HepG2 (cell line): ENCODE results near the gene COASY. TPM values are rescaled to one million over a fixed set of nuclear protein-coding genes. Genes with fewer than 3 reads are reported as not detected.

Experiments
- FOSL2 ChIP-seq: sonication (generic); formaldehyde crosslinking; IDR thresholded peaks from 2 replicates; pipeline ENCODE4 v1.4.0; 2020; ENCODE audit warnings: missing genetic modification reagents
- FOXP1 ChIP-seq, 2 experiments: fragments of 450-650 bp in 1 of 2; IDR thresholded peaks; 2 replicates each; pipeline ENCODE4 v1.6.1; 2017 to 2018; ENCODE audit warnings: antibody characterized with exemption in 1 of 2
- KDM3A ChIP-seq: IDR thresholded peaks from 2 replicates; pipeline ENCODE4 v1.6.1; 2018; ENCODE audit warnings: low read depth, missing compliant biosample characterization
- MAZ ChIP-seq, 2 experiments: sonication (generic) in 1 of 2; formaldehyde crosslinking in 1 of 2; IDR thresholded peaks; 2 replicates each; pipeline versions ENCODE4 v1.5.0 to v1.6.1; 2012 to 2020; ENCODE audit warnings: low read depth in 2 of 2, mild to moderate bottlenecking in 2 of 2, borderline replicate concordance in 1 of 2, improper control_type of control experiment in 1 of 2, low read length in 1 of 2, missing genetic modification reagents in 1 of 2, moderate library complexity in 1 of 2
- PRMT3 ChIP-seq: sonication (generic); formaldehyde crosslinking; IDR thresholded peaks from 2 replicates; pipeline ENCODE4 v1.8.1; 2022; ENCODE audit warnings: low read depth, mild to moderate bottlenecking, moderate library complexity, missing genetic modification reagents, borderline replicate concordance
- SOX13 ChIP-seq, 3 experiments: fragments of 450-650 bp in 1 of 3; sonication (generic) in 1 of 3; formaldehyde crosslinking in 1 of 3; IDR thresholded peaks in 2 of 3; conservative IDR thresholded peaks in 1 of 3; 2 replicates each; pipeline versions ENCODE4 v1.5.0 to v1.6.1; 2016 to 2020; ENCODE audit warnings: antibody characterized with exemption in 1 of 3, mild to moderate bottlenecking in 1 of 3, missing compliant biosample characterization in 1 of 3, missing genetic modification reagents in 1 of 3, moderate library complexity in 1 of 3
- XRCC5 ChIP-seq: fragments of 200-400 bp; formaldehyde crosslinking; optimal IDR thresholded peaks from 2 replicates; pipeline ENCODE3; 2017; ENCODE audit warnings: mild to moderate bottlenecking, low read length
- ZNF605 ChIP-seq: sonication (generic); formaldehyde crosslinking; IDR thresholded peaks from 2 replicates; pipeline ENCODE4 v1.8.0; 2022; ENCODE audit warnings: mild to moderate bottlenecking, missing genetic modification reagents
- polyA plus RNA-seq, 8 experiments: library from polyadenylated mRNA; depleted of rRNA in 3 of 8; stranded (reverse) in 7 of 8; unstranded in 1 of 8; fragments of >200 nt; fragmentation: Illumina TruSeq in 4 of 8; extraction: Trizol in 4 of 8; gene quantifications; 2 replicates each; pipeline versions ENCODE4 v1.2.1 to v1.2.3, GENCODE V29; 2011 to 2016; ENCODE audit warnings: low read depth in 4 of 8, missing spikeins in 1 of 8, mixed read lengths in 1 of 8; ENCODE audit not compliant: insufficient read depth in 1 of 8
- total RNA-seq, 5 experiments: library from RNA; depleted of rRNA; stranded (reverse); fragments of >200 nt; fragmentation: Illumina TruSeq; extraction: Trizol; gene quantifications; 2 replicates each; pipeline ENCODE4 v1.2.3, GENCODE V29; 2016; ENCODE audit warnings: low read depth in 1 of 5
- TF ChIP-seq, protein P1 (sequence below): sonication (generic); formaldehyde crosslinking; IDR thresholded peaks from 2 replicates; pipeline ENCODE4 v1.4.0; 2020; ENCODE audit warnings: mild to moderate bottlenecking, missing genetic modification reagents, borderline replicate concordance
- TF ChIP-seq, protein P2 (sequence below): sonication (generic); formaldehyde crosslinking; IDR thresholded peaks from 2 replicates; pipeline ENCODE4 v1.4.0; 2020; ENCODE audit warnings: missing genetic modification reagents, mild to moderate bottlenecking, borderline replicate concordance
- TF ChIP-seq, protein P3 (sequence below): sonication (generic); formaldehyde crosslinking; IDR thresholded peaks from 2 replicates; pipeline ENCODE4 v1.5.0; 2020; ENCODE audit warnings: missing genetic modification reagents, mild to moderate bottlenecking, borderline replicate concordance
- TF ChIP-seq, protein P4 (sequence below): sonication (generic); formaldehyde crosslinking; IDR thresholded peaks from 2 replicates; pipeline ENCODE4 v1.8.0; 2022; ENCODE audit warnings: low read depth, missing genetic modification reagents
- TF ChIP-seq, protein P5 (sequence below): sonication (generic); IDR thresholded peaks from 2 replicates; pipeline ENCODE4 v1.6.1; 2016; ENCODE audit warnings: low read depth, borderline replicate concordance
- TF ChIP-seq, protein P6 (sequence below): sonication (generic); formaldehyde crosslinking; IDR thresholded peaks from 2 replicates; pipeline ENCODE4 v1.5.1; 2020; ENCODE audit warnings: mild to moderate bottlenecking, missing genetic modification reagents

The COASY gene
- total and polyA plus RNA-seq, 2 of the 13 experiments (the other 11 are each of a cell fraction or from before 2014, with no cell fraction given): 90.7 to 125 TPM

DNA sequence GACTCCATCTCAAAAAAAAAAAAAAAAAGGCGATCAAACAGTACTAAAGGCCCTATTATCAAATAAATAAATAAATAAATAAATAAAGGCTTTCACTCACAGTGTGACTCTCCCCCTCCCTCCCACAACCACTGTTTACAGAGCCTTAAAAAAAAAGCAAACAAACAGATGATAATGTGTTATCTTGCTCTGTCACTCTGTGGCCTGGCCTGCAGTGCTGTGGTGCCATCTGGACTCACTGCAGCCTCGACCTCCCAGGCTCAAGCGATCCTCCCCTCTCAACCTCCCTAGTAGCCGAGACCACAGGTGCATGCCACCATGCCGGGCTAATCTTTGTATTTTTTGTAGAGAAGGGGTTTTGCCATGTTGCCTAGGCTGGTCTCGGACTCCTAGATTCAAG is 34.0 kb upstream of the COASY start (continued):
- TF ChIP-seq, protein P1, sequence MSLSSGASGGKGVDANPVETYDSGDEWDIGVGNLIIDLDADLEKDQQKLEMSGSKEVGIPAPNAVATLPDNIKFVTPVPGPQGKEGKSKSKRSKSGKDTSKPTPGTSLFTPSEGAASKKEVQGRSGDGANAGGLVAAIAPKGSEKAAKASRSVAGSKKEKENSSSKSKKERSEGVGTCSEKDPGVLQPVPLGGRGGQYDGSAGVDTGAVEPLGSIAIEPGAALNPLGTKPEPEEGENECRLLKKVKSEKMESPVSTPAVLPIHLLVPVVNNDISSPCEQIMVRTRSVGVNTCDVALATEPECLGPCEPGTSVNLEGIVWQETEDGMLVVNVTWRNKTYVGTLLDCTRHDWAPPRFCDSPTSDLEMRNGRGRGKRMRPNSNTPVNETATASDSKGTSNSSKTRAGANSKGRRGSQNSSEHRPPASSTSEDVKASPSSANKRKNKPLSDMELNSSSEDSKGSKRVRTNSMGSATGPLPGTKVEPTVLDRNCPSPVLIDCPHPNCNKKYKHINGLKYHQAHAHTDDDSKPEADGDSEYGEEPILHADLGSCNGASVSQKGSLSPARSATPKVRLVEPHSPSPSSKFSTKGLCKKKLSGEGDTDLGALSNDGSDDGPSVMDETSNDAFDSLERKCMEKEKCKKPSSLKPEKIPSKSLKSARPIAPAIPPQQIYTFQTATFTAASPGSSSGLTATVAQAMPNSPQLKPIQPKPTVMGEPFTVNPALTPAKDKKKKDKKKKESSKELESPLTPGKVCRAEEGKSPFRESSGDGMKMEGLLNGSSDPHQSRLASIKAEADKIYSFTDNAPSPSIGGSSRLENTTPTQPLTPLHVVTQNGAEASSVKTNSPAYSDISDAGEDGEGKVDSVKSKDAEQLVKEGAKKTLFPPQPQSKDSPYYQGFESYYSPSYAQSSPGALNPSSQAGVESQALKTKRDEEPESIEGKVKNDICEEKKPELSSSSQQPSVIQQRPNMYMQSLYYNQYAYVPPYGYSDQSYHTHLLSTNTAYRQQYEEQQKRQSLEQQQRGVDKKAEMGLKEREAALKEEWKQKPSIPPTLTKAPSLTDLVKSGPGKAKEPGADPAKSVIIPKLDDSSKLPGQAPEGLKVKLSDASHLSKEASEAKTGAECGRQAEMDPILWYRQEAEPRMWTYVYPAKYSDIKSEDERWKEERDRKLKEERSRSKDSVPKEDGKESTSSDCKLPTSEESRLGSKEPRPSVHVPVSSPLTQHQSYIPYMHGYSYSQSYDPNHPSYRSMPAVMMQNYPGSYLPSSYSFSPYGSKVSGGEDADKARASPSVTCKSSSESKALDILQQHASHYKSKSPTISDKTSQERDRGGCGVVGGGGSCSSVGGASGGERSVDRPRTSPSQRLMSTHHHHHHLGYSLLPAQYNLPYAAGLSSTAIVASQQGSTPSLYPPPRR (CRISPR knock-in tag): 0 out of 2 replicates have a peak, but pooled peaks have one; percentile 29
- TF ChIP-seq ZNF605 (CRISPR knock-in tag): no peak
- TF ChIP-seq, protein P2, sequence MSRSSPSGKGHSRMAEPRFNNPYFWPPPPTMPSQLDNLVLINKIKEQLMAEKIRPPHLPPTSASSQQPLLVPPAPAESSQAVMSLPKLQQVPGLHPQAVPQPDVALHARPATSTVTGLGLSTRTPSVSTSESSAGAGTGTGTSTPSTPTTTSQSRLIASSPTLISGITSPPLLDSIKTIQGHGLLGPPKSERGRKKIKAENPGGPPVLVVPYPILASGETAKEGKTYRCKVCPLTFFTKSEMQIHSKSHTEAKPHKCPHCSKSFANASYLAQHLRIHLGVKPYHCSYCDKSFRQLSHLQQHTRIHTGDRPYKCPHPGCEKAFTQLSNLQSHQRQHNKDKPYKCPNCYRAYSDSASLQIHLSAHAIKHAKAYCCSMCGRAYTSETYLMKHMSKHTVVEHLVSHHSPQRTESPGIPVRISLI: peak; percentile 92
- TF ChIP-seq, protein P3, sequence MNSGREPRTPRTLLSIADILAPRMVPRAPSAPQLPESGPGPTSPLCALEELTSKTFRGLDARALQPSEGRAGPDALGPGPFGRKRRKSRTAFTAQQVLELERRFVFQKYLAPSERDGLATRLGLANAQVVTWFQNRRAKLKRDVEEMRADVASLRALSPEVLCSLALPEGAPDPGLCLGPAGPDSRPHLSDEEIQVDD (CRISPR knock-in tag): no peak
- no peak for TF ChIP-seq KDM3A (CRISPR knock-in tag)
- TF ChIP-seq FOSL2 (CRISPR knock-in tag): peak; percentile 25; the same call in 1 of the 2 replicates
- TF ChIP-seq, protein P4, sequence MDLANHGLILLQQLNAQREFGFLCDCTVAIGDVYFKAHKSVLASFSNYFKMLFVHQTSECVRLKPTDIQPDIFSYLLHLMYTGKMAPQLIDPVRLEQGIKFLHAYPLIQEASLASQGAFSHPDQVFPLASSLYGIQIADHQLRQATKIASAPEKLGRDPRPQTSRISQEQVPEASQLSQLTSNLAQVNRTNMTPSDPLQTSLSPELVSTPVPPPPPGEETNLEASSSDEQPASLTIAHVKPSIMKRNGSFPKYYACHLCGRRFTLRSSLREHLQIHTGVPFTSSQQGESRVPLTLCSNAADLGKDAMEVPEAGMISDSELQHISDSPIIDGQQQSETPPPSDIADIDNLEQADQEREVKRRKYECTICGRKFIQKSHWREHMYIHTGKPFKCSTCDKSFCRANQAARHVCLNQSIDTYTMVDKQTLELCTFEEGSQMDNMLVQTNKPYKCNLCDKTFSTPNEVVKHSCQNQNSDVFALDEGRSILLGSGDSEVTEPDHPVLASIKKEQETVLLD (CRISPR knock-in tag): no peak
- TF ChIP-seq FOXP1 (IDR thresholded peaks at IDR 0.05): no peak
- peak; percentile 96 for TF ChIP-seq FOXP1 (CRISPR knock-in tag; IDR thresholded peaks at IDR 0.05)
- TF ChIP-seq, protein P5, sequence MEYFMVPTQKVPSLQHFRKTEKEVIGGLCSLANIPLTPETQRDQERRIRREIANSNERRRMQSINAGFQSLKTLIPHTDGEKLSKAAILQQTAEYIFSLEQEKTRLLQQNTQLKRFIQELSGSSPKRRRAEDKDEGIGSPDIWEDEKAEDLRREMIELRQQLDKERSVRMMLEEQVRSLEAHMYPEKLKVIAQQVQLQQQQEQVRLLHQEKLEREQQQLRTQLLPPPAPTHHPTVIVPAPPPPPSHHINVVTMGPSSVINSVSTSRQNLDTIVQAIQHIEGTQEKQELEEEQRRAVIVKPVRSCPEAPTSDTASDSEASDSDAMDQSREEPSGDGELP: peak; percentile 21; the same call in 1 of the 2 replicates
- TF ChIP-seq PRMT3 (CRISPR knock-in tag): no peak
- 0 out of 2 replicates have a peak, but pooled peaks have one; percentile 54 for TF ChIP-seq MAZ (IDR thresholded peaks at IDR 0.05; ENCODE audit: borderline replicate concordance, low read depth, low read length)
- TF ChIP-seq MAZ (CRISPR knock-in tag; IDR thresholded peaks at IDR 0.05; ENCODE audit: low read depth): no peak
- no peak for TF ChIP-seq SOX13 (IDR thresholded peaks at IDR 0.05)
- 0 out of 4 replicates have a peak, but pooled peaks of 1 of the 2 experiments have one; percentile 23 for TF ChIP-seq SOX13 (CRISPR knock-in tag; conservative IDR thresholded peaks at IDR 0.05 in 1 of 2, IDR thresholded peaks at IDR 0.05 in 1 of 2)
- TF ChIP-seq, protein P6, sequence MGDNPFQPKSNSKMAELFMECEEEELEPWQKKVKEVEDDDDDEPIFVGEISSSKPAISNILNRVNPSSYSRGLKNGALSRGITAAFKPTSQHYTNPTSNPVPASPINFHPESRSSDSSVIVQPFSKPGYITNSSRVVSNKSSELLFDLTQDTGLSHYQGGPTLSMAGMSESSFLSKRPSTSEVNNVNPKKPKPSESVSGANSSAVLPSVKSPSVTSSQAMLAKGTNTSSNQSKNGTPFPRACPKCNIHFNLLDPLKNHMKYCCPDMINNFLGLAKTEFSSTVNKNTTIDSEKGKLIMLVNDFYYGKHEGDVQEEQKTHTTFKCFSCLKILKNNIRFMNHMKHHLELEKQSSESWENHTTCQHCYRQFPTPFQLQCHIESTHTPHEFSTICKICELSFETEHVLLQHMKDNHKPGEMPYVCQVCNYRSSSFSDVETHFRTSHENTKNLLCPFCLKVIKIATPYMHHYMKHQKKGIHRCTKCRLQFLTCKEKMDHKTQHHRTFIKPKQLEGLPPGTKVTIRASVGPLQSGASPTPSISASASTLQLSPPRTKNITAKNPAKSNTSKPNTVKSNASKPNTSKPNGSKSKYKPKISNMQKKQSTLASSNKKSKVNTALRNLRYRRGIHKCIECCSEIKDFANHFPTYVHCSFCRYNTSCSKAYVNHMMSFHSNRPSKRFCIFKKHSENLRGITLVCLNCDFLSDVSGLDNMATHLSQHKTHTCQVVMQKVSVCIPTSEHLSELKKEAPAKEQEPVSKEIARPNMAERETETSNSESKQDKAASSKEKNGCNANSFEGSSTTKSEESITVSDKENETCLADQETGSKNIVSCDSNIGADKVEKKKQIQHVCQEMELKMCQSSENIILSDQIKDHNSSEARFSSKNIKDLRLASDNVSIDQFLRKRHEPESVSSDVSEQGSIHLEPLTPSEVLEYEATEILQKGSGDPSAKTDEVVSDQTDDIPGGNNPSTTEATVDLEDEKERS: peak; percentile 86
- TF ChIP-seq XRCC5: peak; percentile 50
